ENCODE data around the gene ATMIN.

Gene ATMIN

DNA sequence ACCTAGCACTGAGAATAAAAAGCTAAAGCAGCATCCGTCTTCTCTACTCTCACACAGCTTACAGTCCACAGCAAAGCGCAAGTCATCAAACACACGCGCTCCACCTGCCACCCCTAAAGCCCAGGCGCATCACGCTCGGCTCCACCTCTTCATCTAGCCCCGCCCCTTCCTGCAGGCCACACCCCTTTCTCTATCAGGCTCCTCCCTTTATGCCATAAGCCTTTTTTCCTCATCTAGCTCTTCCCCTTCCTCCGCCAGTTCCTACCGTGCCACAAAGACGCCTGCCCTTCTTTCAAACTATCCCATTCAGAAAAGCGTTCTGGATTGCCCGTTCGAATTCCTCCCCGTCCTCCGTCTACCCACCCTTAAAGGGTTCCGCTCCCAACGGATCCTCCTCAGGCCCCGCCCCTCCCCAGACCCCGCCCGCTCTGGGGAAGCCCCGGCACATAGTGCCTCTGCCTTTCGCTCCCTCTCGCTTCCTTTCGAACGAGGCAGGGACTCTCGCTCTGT lies 41.0 kb downstream of the ATMIN start:
- TF ChIP-seq Cebpa-rat (IDR thresholded peaks at IDR 0.05) = no peak
- Histone ChIP-seq H3K27me3 (no peaks in the 10 kb centered on the region), H4K20me1 (no peaks in the 10 kb centered on the region), H3K36me3 (no peaks in the 10 kb centered on the region), H3K9me3 (no peaks in the 10 kb centered on the region), H3K4me1 (peaks cover 17% of the 10 kb centered on the region), H3K9ac (peak overlapping the region; percentile 83), H3K4me3 (peak overlapping the region; percentile 88), H3K27ac (peak overlapping the region; percentile 81), H3K4me2 (peak overlapping the region; percentile 94)

DNA sequence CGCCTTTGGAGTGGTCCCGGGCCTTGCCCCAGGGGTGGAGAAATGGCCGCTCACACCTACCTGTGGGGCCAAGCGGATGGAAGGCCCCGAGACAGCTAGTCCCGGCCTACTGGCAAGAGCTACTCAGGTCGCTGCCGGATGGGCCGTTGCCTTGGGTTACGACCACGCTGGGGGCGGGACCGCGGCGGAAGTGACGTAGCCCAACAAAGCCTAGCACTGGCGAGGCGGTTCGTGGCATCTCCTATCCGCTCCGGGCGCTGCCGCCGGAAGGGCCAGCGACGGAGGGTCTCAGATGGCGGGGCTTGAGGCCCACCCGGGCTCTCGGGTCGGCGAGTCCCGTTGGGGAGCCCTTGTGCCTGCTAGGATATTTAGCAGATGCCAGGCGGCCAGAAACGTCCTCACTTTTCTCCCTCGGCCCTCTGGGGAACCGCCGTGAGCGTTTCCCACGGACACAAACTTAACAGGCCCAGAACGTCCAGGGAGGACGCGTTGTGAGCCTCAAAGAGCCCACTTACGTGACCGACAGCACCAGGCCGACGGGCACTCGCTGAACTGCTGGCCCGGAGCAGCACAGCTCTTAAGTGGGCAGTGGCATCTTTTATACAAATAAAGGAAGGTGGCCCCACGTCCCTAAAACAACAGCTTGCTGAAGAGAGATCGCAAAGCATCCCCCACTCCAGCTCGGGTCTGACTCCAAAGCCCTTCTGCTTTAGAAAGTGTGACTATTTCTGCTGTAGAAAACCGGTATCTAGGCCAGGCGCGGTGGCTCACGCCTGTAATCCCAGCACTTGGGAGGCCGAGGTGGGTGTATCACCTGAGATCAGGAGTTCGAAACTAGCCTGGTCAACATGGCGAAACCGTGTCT lies 41.7 kb downstream of the ATMIN start, which contains the start of gene C16orf46:
Gene C16orf46, minus strand, starts transcription at position 163 of the 865 bp plus-strand sequence. CDS start 13,283 bp downstream, outside the sequence.
- peaks cover 17% of the 10 kb centered on the region for H3K4me1 ChIP-seq
- TF ChIP-seq Cebpa-rat (IDR thresholded peaks at IDR 0.05) = no peak
- no peaks in the 10 kb centered on the region for H4K20me1 ChIP-seq
- H3K4me3 ChIP-seq = peak within 1 kb of the TSS; percentile 88
- H3K4me2 ChIP-seq = peak within 1 kb of the TSS; percentile 94
- no peaks in the 10 kb centered on the region for H3K36me3 ChIP-seq
- peak within 1 kb of the TSS; percentile 83 for H3K9ac ChIP-seq
- H3K27ac ChIP-seq = peak within 1 kb of the TSS; percentile 81
- H3K27me3 ChIP-seq = no peaks in the 10 kb centered on the region
- no peaks in the 10 kb centered on the region for H3K9me3 ChIP-seq

DNA sequence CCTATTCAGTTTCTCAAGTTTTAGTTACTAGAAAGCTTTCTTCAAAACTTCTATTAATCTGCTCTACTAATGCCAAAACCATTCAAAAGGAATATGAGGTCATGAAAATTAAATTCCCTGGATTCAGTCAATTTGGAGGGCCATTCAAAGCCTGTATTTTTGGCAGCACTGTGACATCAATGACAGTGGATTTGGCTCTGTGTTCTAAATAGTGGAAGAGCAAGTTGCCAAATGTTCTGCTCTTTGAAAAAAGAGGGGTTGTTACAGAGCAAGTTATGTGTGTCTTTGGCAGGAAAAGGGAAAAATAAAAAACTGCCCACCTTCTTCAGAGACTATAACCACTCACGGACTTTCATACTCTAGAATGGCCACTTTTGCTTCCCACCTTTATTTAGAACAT lies 44.6 kb downstream of the ATMIN start:
- no peak for TF ChIP-seq Cebpa-rat (IDR thresholded peaks at IDR 0.05)
- Histone ChIP-seq H3K4me1 (peaks cover 17% of the 10 kb centered on the region), H3K4me3 (no peak overlapping the region), H3K9me3 (no peaks in the 10 kb centered on the region), H3K9ac (no peak overlapping the region), H3K27ac (no peak overlapping the region), H4K20me1 (no peaks in the 10 kb centered on the region), H3K4me2 (no peak overlapping the region), H3K36me3 (peaks cover 13% of the 10 kb centered on the region), H3K27me3 (no peaks in the 10 kb centered on the region)

DNA sequence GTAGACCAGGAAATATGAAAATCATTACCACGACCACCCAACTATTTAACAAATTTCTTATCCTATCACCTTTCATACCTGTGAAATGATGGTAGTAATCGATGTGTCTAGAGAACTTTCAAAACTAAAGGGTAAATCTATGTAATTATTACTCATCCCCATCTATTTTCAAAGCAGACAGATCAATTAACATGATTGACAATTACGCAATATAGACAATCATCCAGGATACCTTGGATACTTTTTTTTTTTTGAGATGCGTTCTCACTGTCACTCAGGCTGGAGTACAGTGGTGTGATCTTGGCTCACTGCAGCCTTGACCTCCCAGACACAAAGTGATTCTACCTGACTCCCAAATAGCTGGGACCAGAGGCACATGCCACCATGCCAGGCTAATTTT lies 45.4 kb downstream of the ATMIN start:
- no peak overlapping the region for H3K4me2 ChIP-seq
- TF ChIP-seq Cebpa-rat (IDR thresholded peaks at IDR 0.05) = 0 out of 2 replicates have a peak, but pooled peaks have one; percentile 37
- no peak overlapping the region for H3K9ac ChIP-seq
- H3K27ac ChIP-seq = no peak overlapping the region
- H3K27me3 ChIP-seq = no peaks in the 10 kb centered on the region
- H4K20me1 ChIP-seq = no peaks in the 10 kb centered on the region
- H3K36me3 ChIP-seq = peaks cover 16% of the 10 kb centered on the region
- no peak overlapping the region for H3K4me3 ChIP-seq
- H3K4me1 ChIP-seq = peaks cover 15% of the 10 kb centered on the region
- H3K9me3 ChIP-seq = no peaks in the 10 kb centered on the region

DNA sequence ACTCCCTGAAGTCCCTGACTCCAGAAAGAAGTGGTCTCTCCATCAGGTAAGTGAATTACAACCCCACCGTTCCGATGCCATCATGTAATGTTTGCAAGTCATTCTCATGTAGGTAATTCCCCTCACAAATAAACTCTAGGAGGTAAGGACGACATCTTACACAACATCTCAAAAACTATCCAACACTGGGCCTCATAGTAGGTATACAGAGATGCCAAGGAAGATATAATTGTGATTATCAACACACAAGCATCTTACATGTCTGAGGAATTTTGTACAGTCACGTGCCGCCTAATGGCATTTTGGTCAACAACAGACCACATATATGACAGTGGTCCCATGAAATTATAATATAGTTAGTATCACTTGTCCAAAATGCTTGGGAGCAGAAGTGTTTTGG lies 53.2 kb downstream of the ATMIN start:
- peaks cover 47% of the 10 kb centered on the region for H3K36me3 ChIP-seq
- H3K9me3 ChIP-seq = no peaks in the 10 kb centered on the region
- H3K4me3 ChIP-seq = no peak overlapping the region
- H3K4me1 ChIP-seq = peaks cover 6% of the 10 kb centered on the region; the same call in 1 of the 2 replicates
- no peak for TF ChIP-seq Cebpa-rat (IDR thresholded peaks at IDR 0.05)
- H3K9ac ChIP-seq = no peak overlapping the region
- H3K27ac ChIP-seq = no peak overlapping the region
- no peaks in the 10 kb centered on the region for H3K27me3 ChIP-seq
- peaks cover 25% of the 10 kb centered on the region for H4K20me1 ChIP-seq
- no peak overlapping the region for H3K4me2 ChIP-seq

DNA sequence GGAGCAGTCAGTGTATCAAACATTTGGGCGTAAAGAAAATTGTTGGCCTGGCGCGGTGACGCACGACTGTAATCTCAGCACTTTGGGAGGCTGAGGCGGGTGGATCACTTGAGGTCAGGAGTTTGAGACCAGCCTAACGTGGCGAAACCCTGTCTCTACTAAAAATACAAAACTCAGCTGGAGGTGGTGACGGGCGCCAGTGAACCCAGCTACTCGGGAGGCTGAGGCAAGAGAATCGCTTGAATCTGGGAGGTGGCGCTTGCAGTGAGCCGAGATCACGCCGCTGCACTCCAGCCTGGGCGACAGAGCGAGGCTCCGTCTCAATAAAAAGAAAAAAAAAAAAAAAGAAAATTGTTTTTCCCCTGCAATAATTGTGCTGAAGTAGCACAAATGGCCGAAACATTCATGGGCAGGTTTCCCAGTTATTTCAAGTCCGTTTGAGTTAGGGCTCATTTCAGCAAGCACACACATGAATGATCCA lies 59.2 kb downstream of the ATMIN start:
- H4K20me1 ChIP-seq = peaks cover 8% of the 10 kb centered on the region; the same call in 1 of the 2 replicates
- H3K36me3 ChIP-seq = peaks cover 16% of the 10 kb centered on the region
- no peak for TF ChIP-seq Cebpa-rat (IDR thresholded peaks at IDR 0.05)
- no peak overlapping the region; the same call in 1 of the 2 replicates for H3K27ac ChIP-seq
- H3K27me3 ChIP-seq = no peaks in the 10 kb centered on the region
- no peak overlapping the region; the same call in 1 of the 2 replicates for H3K9ac ChIP-seq
- H3K9me3 ChIP-seq = no peaks in the 10 kb centered on the region
- H3K4me1 ChIP-seq = peaks cover 31% of the 10 kb centered on the region
- peak overlapping the region; percentile 94 for H3K4me2 ChIP-seq
- peak overlapping the region; percentile 83 for H3K4me3 ChIP-seq

DNA sequence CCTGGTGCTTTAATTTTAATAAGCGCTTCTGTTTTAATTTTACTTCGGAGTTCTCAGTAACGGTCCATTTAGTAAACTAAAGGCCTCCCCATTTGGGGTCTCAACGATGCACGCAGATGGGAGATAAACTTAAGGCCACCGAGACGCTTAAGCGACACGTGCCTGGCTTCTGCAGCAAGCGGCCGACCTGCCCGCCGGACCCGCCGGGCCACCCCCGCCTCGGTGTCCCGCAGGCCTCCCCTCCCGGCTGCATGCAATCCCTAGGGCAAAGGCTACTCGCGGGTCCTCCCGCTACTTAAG lies 60.0 kb downstream of the ATMIN start:
- Histone ChIP-seq H3K36me3 (peaks cover 8% of the 10 kb centered on the region; the same call in 1 of the 2 replicates), H3K4me3 (peak overlapping the region; percentile 83), H4K20me1 (peaks cover 1% of the 10 kb centered on the region; the same call in 1 of the 2 replicates), H3K9ac (peak overlapping the region; percentile 79), H3K9me3 (no peaks in the 10 kb centered on the region), H3K4me2 (peak overlapping the region; percentile 94), H3K4me1 (peaks cover 31% of the 10 kb centered on the region), H3K27me3 (no peaks in the 10 kb centered on the region), H3K27ac (peak overlapping the region; percentile 74)
- no peak for TF ChIP-seq Cebpa-rat (IDR thresholded peaks at IDR 0.05)

DNA sequence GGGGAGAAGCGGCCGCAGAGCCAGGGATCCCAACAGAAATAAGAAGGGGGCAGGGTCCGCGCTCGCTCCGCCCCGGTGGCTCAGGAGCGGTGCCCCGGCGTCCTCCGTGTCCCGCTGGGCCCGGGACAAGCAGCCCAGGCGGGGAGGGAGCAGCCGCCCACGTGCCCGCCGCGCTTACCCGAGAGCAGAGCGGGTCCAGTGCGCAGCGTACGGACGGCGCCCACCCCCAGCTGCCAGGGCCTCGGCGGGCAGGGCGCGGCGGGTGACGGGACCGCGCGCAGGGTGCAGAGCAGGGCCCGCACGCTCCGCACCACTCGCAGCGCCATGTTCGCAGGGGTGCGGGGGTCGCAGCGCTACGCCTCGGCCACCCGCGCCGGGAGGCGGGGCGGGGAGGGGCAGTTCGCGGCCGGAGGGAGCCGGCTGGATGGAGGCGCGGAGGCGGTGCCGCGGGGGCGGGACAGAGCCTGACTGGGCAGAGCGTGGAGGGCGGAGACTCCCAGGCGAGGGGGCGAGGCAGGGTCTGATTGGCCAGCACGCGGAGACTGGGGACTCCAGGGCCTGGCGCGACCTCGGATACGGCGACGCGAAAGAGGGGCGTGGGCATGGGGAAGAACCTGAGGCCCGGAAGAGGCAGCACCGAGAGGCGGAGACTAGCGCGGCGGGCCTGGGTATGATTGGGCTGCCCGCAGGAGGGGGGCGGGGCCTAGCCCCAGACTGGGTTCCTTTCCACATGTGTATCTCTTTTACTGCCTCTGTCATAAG lies 60.5 kb downstream of the ATMIN start, which contains the start of gene GCSH:
Gene GCSH, minus strand, starts transcription at position 443 of the 762 bp plus-strand sequence. Its CDS starts 117 bp downstream, at position 326.
- no peak for TF ChIP-seq Cebpa-rat (IDR thresholded peaks at IDR 0.05)
- Histone ChIP-seq H3K9ac (peak within 1 kb of the TSS; percentile 79), H3K27me3 (no peaks in the 10 kb centered on the region), H3K4me3 (peak within 1 kb of the TSS; percentile 83), H3K27ac (peak within 1 kb of the TSS; percentile 74), H3K4me1 (peaks cover 31% of the 10 kb centered on the region), H3K36me3 (peaks cover 5% of the 10 kb centered on the region; the same call in 1 of the 2 replicates), H4K20me1 (no peaks in the 10 kb centered on the region), H3K4me2 (peak within 1 kb of the TSS; percentile 94), H3K9me3 (no peaks in the 10 kb centered on the region)

DNA sequence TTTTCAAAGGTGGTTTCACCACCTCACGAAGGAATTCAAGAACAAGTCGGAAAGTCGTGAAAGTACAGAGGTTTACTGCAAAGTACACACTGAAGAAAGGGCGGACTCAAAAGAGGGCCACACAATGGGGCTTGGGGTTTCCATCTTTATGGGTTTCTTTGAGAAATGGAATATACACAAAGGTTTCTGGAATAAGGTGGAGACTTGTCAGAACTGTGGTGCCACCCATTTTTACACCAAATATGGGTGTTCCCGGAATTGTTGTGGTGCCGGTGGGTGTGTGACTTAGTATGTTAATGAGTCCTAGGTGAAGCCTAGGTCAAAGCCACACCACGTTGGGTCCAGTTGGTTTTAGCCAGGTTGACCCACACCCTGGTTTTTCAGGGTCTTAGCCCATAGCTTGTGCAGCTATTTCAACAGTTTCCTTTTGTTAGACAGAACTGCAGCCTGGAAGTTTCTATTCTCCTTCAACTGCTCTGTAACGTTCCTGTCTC lies 61.1 kb downstream of the ATMIN start:
- Histone ChIP-seq H4K20me1 (no peaks in the 10 kb centered on the region), H3K4me3 (peak overlapping the region; percentile 83; the same call in 1 of the 2 replicates), H3K27ac (no peak overlapping the region), H3K27me3 (no peaks in the 10 kb centered on the region), H3K36me3 (peaks cover 5% of the 10 kb centered on the region; the same call in 1 of the 2 replicates), H3K4me2 (peak overlapping the region; percentile 63), H3K4me1 (peaks cover 31% of the 10 kb centered on the region), H3K9me3 (no peaks in the 10 kb centered on the region), H3K9ac (no peak overlapping the region)
- TF ChIP-seq Cebpa-rat (IDR thresholded peaks at IDR 0.05) = no peak

Measured in BLaER1 (cell line).